H9 (cell line): ENCODE measurements around the gene KCNN2. TPM values are rescaled to one million over a fixed set of nuclear protein-coding genes. Genes with fewer than 3 reads are reported as not detected.

Experiments
- DNase-seq: peaks from one replicate; pipeline ENCODE4 v3.0.0-alpha.2; 2017
- H2AFZ ChIP-seq: one replicate; pipeline ENCODE4 v1.6.1; 2013; ENCODE audit warnings: mild to moderate bottlenecking, low read length, control low read depth, moderate library complexity
- H2AK5ac ChIP-seq: 2 replicates; pipeline ENCODE4 v1.6.1; 2013; ENCODE audit warnings: low read length, control low read depth, mixed read lengths; ENCODE audit not compliant: insufficient read length
- H2BK120ac ChIP-seq: one replicate; pipeline ENCODE4 v1.6.1; 2013; ENCODE audit warnings: low read depth, mild to moderate bottlenecking, low read length, control low read depth, inconsistent platforms; ENCODE audit not compliant: poor library complexity, severe bottlenecking
- H2BK12ac ChIP-seq: 2 replicates; pipeline ENCODE4 v1.6.1; 2013; ENCODE audit warnings: low read length, control low read depth, mixed read lengths, low read depth; ENCODE audit not compliant: insufficient read length
- H2BK15ac ChIP-seq: 2 replicates; pipeline ENCODE4 v1.6.1; 2013; ENCODE audit warnings: low read depth, low read length, control low read depth
- H2BK20ac ChIP-seq: one replicate; pipeline ENCODE4 v1.6.1; 2013; ENCODE audit warnings: low read depth, mild to moderate bottlenecking, low read length, control low read depth, inconsistent platforms; ENCODE audit not compliant: poor library complexity, severe bottlenecking
- H2BK5ac ChIP-seq: 2 replicates; pipeline ENCODE4 v1.6.1; 2013; ENCODE audit warnings: low read length, control low read depth, mixed read lengths; ENCODE audit not compliant: insufficient read length
- H3K14ac ChIP-seq: 2 replicates; pipeline ENCODE4 v1.6.1; 2013; ENCODE audit warnings: low read length, control low read depth; ENCODE audit not compliant: insufficient read depth
- H3K18ac ChIP-seq: 2 replicates; pipeline ENCODE4 v1.6.1; 2013; ENCODE audit warnings: low read depth, mild to moderate bottlenecking, mixed read lengths, low read length, control low read depth; ENCODE audit not compliant: insufficient read length
- H3K23ac ChIP-seq: 2 replicates; pipeline ENCODE4 v1.6.1; 2013; ENCODE audit warnings: low read length, control low read depth, mixed read lengths, low read depth; ENCODE audit not compliant: insufficient read length
- H3K23me2 ChIP-seq: 2 replicates; pipeline ENCODE4 v1.6.1; 2013; ENCODE audit warnings: low read depth, mild to moderate bottlenecking, mixed read lengths, low read length, control low read depth; ENCODE audit not compliant: insufficient read length, poor library complexity, severe bottlenecking
- H3K27ac ChIP-seq: 2 replicates; pipeline ENCODE4 v1.5.1; 2013; ENCODE audit warnings: low read length, control low read depth, mixed read lengths, low read depth; ENCODE audit not compliant: insufficient read length
- H3K27me3 ChIP-seq: 2 replicates; pipeline ENCODE4 v1.6.1; 2013; ENCODE audit warnings: low read length, control low read depth, inconsistent platforms; ENCODE audit not compliant: insufficient read depth
- H3K4ac ChIP-seq: 2 replicates; pipeline ENCODE4 v1.6.1; 2013; ENCODE audit warnings: low read depth, mild to moderate bottlenecking, control low read depth, inconsistent platforms, low read length, moderate library complexity
- H3K4me1 ChIP-seq: 2 replicates; pipeline ENCODE4 v1.6.1; 2013; ENCODE audit warnings: low read length, control low read depth, inconsistent platforms; ENCODE audit not compliant: insufficient read depth
- H3K4me2 ChIP-seq: 2 replicates; pipeline ENCODE4 v1.6.1; 2013; ENCODE audit warnings: low read length, control low read depth, mixed read lengths; ENCODE audit not compliant: insufficient read length, insufficient read depth
- H3K56ac ChIP-seq: 2 replicates; pipeline ENCODE4 v1.6.1; 2013; ENCODE audit warnings: low read depth, mild to moderate bottlenecking, mixed read lengths, low read length, control low read depth; ENCODE audit not compliant: insufficient read length
- H3K79me1 ChIP-seq: 2 replicates; pipeline ENCODE4 v1.6.1; 2013; ENCODE audit warnings: low read depth, mild to moderate bottlenecking, moderate library complexity, low read length, control low read depth, inconsistent platforms; ENCODE audit not compliant: insufficient read depth, poor library complexity, severe bottlenecking
- H3K79me2 ChIP-seq: 2 replicates; pipeline ENCODE4 v1.6.1; 2013; ENCODE audit warnings: low read length, control low read depth, inconsistent platforms; ENCODE audit not compliant: insufficient read depth
- H3K9ac ChIP-seq: 2 replicates; pipeline ENCODE4 v1.6.1; 2013; ENCODE audit warnings: low read length, control low read depth, mixed read lengths; ENCODE audit not compliant: insufficient read length; ENCODE audit errors: extremely low read depth
- H3K9me3 ChIP-seq: one replicate; pipeline ENCODE4 v1.6.1; 2013; ENCODE audit warnings: low read depth, low read length, inconsistent platforms; ENCODE audit not compliant: control insufficient read depth
- H3T11ph ChIP-seq: one replicate; pipeline ENCODE4 v1.6.1; 2013; ENCODE audit warnings: mild to moderate bottlenecking, low read length, control low read depth, inconsistent platforms
- H4K20me1 ChIP-seq: one replicate; pipeline ENCODE4 v1.6.1; 2013; ENCODE audit not compliant: control insufficient read depth, insufficient read length, insufficient read depth
- H4K5ac ChIP-seq: 2 replicates; pipeline ENCODE4 v1.6.1; 2013; ENCODE audit warnings: low read depth, mild to moderate bottlenecking, mixed read lengths, low read length, control low read depth; ENCODE audit not compliant: insufficient read length
- H4K8ac ChIP-seq: replicated peaks from 2 replicates; pipeline ENCODE4 v1.6.1; 2013; ENCODE audit warnings: low read length, control low read depth, mixed read lengths, low read depth; ENCODE audit not compliant: insufficient read length
- H4K91ac ChIP-seq: 2 replicates; pipeline ENCODE4 v1.6.1; 2013; ENCODE audit warnings: low read depth, mild to moderate bottlenecking, moderate library complexity, mixed read lengths, low read length, control low read depth; ENCODE audit not compliant: insufficient read length
- H3K27ac Mint-ChIP-seq, 3 experiments: 2 replicates in 2 of 3; 3 replicates in 1 of 3; pipeline ENCODE4 v1.8.0; 2020 to 2021; ENCODE audit warnings: mixed read lengths in 3 of 3, mild to moderate bottlenecking in 1 of 3, moderate library complexity in 1 of 3
- H3K27me3 Mint-ChIP-seq: 2 replicates; pipeline ENCODE4 v1.8.0; 2021; ENCODE audit warnings: low read depth, mild to moderate bottlenecking, moderate library complexity, mixed read lengths
- H3K36me3 Mint-ChIP-seq, 3 experiments: 2 replicates in 2 of 3; 3 replicates in 1 of 3; pipeline ENCODE4 v1.8.0; 2020 to 2021; ENCODE audit warnings: low read depth in 3 of 3, mixed read lengths in 3 of 3; ENCODE audit not compliant: insufficient read depth in 1 of 3
- H3K4me1 Mint-ChIP-seq, 2 experiments: 2 replicates each; pipeline ENCODE4 v1.8.0; 2020; ENCODE audit warnings: mixed read lengths in 2 of 2
- H3K4me3 Mint-ChIP-seq, 2 experiments: 2 replicates in 1 of 2; 3 replicates in 1 of 2; pipeline ENCODE4 v1.8.0; 2020 to 2021; ENCODE audit warnings: mild to moderate bottlenecking in 2 of 2, mixed read lengths in 2 of 2, moderate library complexity in 1 of 2
- H3K9me3 Mint-ChIP-seq, 2 experiments: 2 replicates in 1 of 2; 3 replicates in 1 of 2; pipeline ENCODE4 v1.8.0; 2020; ENCODE audit warnings: mild to moderate bottlenecking in 2 of 2, mixed read lengths in 2 of 2, moderate library complexity in 1 of 2
- CTCF ChIP-seq: fragments of 200-600 bp; sonication (generic); conservative IDR thresholded peaks from 3 replicates; pipeline ENCODE4 v1.8.0; 2021; ENCODE audit warnings: antibody characterized with exemption, mild to moderate bottlenecking
- WGBS: extraction: QIAGEN DNeasy Blood & Tissue Kit; methylation state at CpG from one replicate; pipeline ENCODE4 v1.1.7; 2013; ENCODE audit warnings: missing lambda C conversion rate, low lambda C conversion rate, mixed read lengths; ENCODE audit not compliant: insufficient read length; ENCODE audit errors: extremely low coverage; 5-methylcytosine and 5-hydroxymethylcytosine counted together
- total RNA-seq: library from RNA; stranded (reverse); gene quantifications from 2 replicates; pipeline ENCODE4 v1.2.1, GENCODE V29; 2021

The KCNN2 gene
- total RNA-seq, 1 experiment from 2014 or later = 21.0 TPM

- Mint-ChIP-seq H3K4me1 (no peaks in the 10 kb centered on the region), H3K36me3 (no peaks in the 10 kb centered on the region), H3K27me3 (no peaks in the 10 kb centered on the region), H3K27ac (no peak overlapping the region), H3K4me3 (no peak overlapping the region), H3K9me3 (no peaks in the 10 kb centered on the region)
- H3K9me3 ChIP-seq = no peaks in the 10 kb centered on the region
- no peak for TF ChIP-seq CTCF
- H4K91ac ChIP-seq = no peak overlapping the region
- H4K20me1 ChIP-seq = no peaks in the 10 kb centered on the region
- no peak overlapping the region for H3K27ac ChIP-seq
- H3K18ac ChIP-seq = no peak overlapping the region
- no peaks in the 10 kb centered on the region for H3K79me2 ChIP-seq
- H4K5ac ChIP-seq = no peak overlapping the region
- H3K9ac ChIP-seq = no peak overlapping the region
- H3K23ac ChIP-seq = no peak overlapping the region
- H3T11ph ChIP-seq = no peak overlapping the region
- no peak overlapping the region for H2BK120ac ChIP-seq
- no peaks in the 10 kb centered on the region for H3K23me2 ChIP-seq
- no peak overlapping the region for H3K14ac ChIP-seq
- H3K79me1 ChIP-seq = no peaks in the 10 kb centered on the region
- no CpG with 5 or more reads among the region's 7 CpGs for WGBS
- no peak overlapping the region for H2BK12ac ChIP-seq
- no peak overlapping the region for H3K4me2 ChIP-seq
- H2BK15ac ChIP-seq = no peak overlapping the region
- no peak overlapping the region for H2AFZ ChIP-seq
- H3K56ac ChIP-seq = no peak overlapping the region
- no peaks in the 10 kb centered on the region for H3K4me1 ChIP-seq
- no peak overlapping the region for H2AK5ac ChIP-seq
- no peak overlapping the region for H3K4ac ChIP-seq
- DNase-seq = no peak
- H3K27me3 ChIP-seq = no peaks in the 10 kb centered on the region
- H2BK20ac ChIP-seq = no peak overlapping the region
- no peak overlapping the region for H2BK5ac ChIP-seq
- no peak overlapping the region for H4K8ac ChIP-seq
These were observed 30.8 kb upstream of the KCNN2 start for GRCh38 chr5:114330916-114331531.
